Posterior vena cava (tissue), 2 donors: ENCODE measurements around the gene SMTNL2. TPM values are rescaled to one million over a fixed set of nuclear protein-coding genes. Genes with fewer than 3 reads are reported as not detected.
A peak's percentile ranks its signal among the peaks of the same experiment; 100 is the strongest.
"Not testable (repeated sequence)": the region's sequence is repeated elsewhere in the genome, so short reads cannot be mapped to it uniquely, and the experiment has no call there.

Experiments used
- DNase-seq: peaks from one replicate; pipeline ENCODE4 v3.0.0-alpha.2; 2020; ENCODE audit warnings: low spot score
- intact Hi-C, 2 donors: fragments of 100-400 bp; cut with DNase I; formaldehyde crosslinking; loops; one replicate each; pipeline versions ENCODE4 v1.14.1 to v1.14.2; 2022 to 2023
- total RNA-seq, 2 donors: library from RNA; stranded (reverse); fragmentation: NEBNext Ultra II Directional; extraction: Animal tissue kit (Norgen Biotek cat#: 25700); gene quantifications; one replicate each; pipeline ENCODE4 v1.2.1, GENCODE V29; 2021
- donor health status: DM: yes; HTN: yes; CAD: no.
- donor health status: DM: yes; HTN: yes; CAD: no.

Gene SMTNL2
- total RNA-seq, 2 donors from 2014 or later = 2.0 to 3.0 TPM

GRCh38 chr17:4594406-4594805 is 10.1 kb downstream of the SMTNL2 start:
- DNase-seq = no peak
- intact Hi-C loops = no loop called here

- DNase-seq = no peak
- intact Hi-C loops = no loop called here
Measured at GRCh38 chr17:4594931-4595684, 10.8 kb downstream of the SMTNL2 start.

GRCh38 chr17:4595685-4596342 is 11.5 kb downstream of the SMTNL2 start:
- intact Hi-C loops, DNase-seq: not testable (repeated sequence)

- intact Hi-C loops = no loop called here
- no peak for DNase-seq
Measured at GRCh38 chr17:4596636-4597380, 12.5 kb downstream of the SMTNL2 start.

GRCh38 chr17:4597975-4598374 is 13.6 kb downstream of the SMTNL2 start:
- DNase-seq = no peak
- intact Hi-C loops = no loop called here

- peak; percentile 90 for DNase-seq
- intact Hi-C loops = no loop called here
Measured at GRCh38 chr17:4598776-4599504, 14.6 kb downstream of the SMTNL2 start.

- intact Hi-C loops = no loop called here
- DNase-seq = no peak
Measured at GRCh38 chr17:4599505-4600281, 15.4 kb downstream of the SMTNL2 start.

GRCh38 chr17:4600563-4600962 is 16.2 kb downstream of the SMTNL2 start:
- intact Hi-C loops = no loop called here
- no peak for DNase-seq

GRCh38 chr17:4601326-4601725 is 17.0 kb downstream of the SMTNL2 start:
- intact Hi-C loops = no loop called here
- DNase-seq = no peak

GRCh38 chr17:4602041-4602440 is 17.7 kb downstream of the SMTNL2 start:
- intact Hi-C loops = no loop called here

GRCh38 chr17:4604111-4604644 is 19.8 kb downstream of the SMTNL2 start:
- DNase-seq = no peak
- intact Hi-C loops = no loop called here

More at GRCh38 chr17:4602041-4602440, 17.7 kb downstream of the SMTNL2 start:
- no peak for DNase-seq

- intact Hi-C loops, DNase-seq: not testable (repeated sequence)
Measured at GRCh38 chr17:4604736-4605135, 20.4 kb downstream of the SMTNL2 start.

- intact Hi-C loops = no loop called here
- DNase-seq = no peak
Measured at GRCh38 chr17:4605826-4606225, 21.5 kb downstream of the SMTNL2 start.

GRCh38 chr17:4607261-4607741 is 23.0 kb downstream of the SMTNL2 start:
- intact Hi-C loops = no loop called here
- no peak for DNase-seq

- peak; percentile 92 for DNase-seq
- intact Hi-C loops = no loop called here
Measured at GRCh38 chr17:4607773-4608187, 23.5 kb downstream of the SMTNL2 start.

- intact Hi-C loops = no loop called here
- no peak for DNase-seq
Measured at GRCh38 chr17:4609761-4610160, 25.4 kb downstream of the SMTNL2 start.

GRCh38 chr17:4610162-4610561 is 25.8 kb downstream of the SMTNL2 start:
- intact Hi-C loops = no loop called here
- DNase-seq = no peak

GRCh38 chr17:4610656-4611055 is 26.3 kb downstream of the SMTNL2 start:
- intact Hi-C loops = no loop called here
- DNase-seq = no peak
